T47D (cell line): Measurements from ENCODE around the gene MAP4K2.

ENCODE experiments used
- DNase-seq, 2 experiments: peaks; one replicate each; pipeline versions ENCODE4 v3.0.0 to v3.0.0-alpha.2; 2011 to 2012; ENCODE audit warnings: low read depth in 1 of 2, low spot score in 1 of 2
- JUND ChIP-seq: IDR thresholded peaks from 2 replicates; pipeline ENCODE4 v1.6.1; 2012; ENCODE audit warnings: low read depth
- in situ Hi-C: cut with HindIII; loops from 2 replicates; pipeline ENCODE4 v1.10.0; 2016; ENCODE audit warnings: low sequenced_read_pairs, low pct_unique_long_range_greater_than_20kb

Gene MAP4K2

DNA sequence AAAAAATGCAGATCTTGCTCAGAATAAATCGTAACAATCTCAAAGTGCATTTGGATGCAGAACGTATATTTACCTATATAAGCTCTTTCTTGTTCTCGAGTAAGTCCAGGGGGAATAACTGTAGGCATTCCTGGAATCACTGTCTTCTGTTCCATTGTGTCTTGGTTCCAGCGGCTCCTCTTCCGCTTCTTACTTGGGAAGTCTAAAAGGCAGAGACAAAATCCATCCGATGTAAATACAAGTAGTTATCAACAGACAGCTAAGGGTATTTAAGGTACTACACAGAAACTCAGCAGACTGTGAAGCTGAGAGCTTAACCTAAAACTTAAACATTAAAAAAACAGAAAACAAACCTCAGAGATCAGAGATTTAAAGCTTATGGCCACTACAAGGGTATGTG lies 26.6 kb downstream of the MAP4K2 start:
- TF ChIP-seq JUND = no peak
- no peak for DNase-seq
- in situ Hi-C loops = no loop called here

DNA sequence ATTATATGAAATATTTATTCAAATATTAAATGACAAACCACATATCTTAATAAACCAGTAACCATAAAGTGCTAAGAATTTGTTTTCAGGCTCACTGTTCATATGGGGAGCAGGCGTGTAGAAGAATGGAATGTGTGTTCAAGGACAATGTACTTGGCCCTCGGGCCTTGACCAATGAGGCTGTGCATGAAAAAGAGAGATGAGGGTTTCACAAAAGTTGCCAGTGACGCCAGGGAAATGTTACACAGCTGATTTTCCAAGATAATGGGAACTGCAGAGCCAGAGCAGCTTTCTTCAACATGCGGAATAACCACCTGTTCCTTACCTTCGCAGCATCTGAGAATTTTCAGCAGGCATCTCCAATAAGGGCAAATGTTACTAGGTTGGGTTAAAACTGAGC lies 28.9 kb downstream of the MAP4K2 start:
- no peak for DNase-seq
- no peak for TF ChIP-seq JUND
- in situ Hi-C loops = no loop called here

DNA sequence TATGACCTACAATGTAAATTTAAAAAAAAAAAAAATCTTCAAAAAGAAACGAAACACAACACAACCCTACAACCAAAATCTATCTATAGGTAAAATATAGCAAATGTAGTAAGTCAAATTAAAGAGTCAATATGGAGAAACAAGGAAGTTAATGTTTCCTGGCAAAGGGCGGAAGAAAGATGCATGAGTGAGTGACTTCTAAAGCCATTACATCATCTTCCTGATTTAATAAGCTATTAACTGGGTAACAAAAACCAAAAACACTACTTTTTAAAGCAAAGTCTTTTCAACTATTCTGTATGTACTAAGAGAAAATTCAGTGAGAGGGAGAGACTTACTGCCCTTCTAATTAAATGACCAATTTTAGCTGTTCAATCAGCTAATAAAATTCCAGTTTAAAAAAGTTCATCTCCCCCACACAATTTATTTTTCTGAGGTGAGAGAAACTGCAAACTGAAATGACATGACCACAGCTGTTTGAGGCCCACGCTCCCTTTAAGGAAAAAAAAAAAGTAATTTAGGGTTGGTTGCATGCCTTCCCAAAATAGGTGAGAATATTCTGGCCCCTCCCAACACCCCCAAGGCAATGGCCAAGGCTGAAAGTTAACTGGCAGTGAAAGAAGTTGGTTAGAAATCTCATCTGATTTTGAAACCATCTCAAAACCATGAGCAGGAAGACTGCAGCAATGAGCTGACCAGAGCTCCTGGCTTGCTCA lies 30.6 kb downstream of the MAP4K2 start:
- no peak for TF ChIP-seq JUND
- DNase-seq = no peak
- in situ Hi-C loops = no loop called here

DNA sequence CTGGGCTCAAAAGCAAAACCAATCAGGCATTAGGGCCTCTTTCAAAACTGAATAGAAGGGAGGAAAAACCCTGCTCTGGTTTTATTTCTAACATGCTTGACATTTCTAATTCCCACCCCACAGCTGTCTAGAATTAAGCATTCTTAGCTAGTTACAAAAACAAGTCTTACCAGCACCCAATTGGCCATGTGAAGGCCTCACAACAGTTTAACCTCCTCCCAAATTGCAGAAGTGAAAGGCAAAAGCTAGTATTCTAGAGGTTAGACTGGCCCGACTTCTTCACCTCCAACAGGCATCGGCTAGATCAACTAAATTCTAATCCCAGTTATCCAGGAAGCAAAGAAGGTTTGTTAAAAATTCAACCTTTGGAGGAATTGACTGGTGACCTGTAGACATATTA lies 31.2 kb downstream of the MAP4K2 start:
- no peak for TF ChIP-seq JUND
- in situ Hi-C loops = no loop called here
- DNase-seq = no peak

GRCh38 chr11:64770120-64770519 lies 32.9 kb downstream of the MAP4K2 start:
- DNase-seq = no peak
- no peak for TF ChIP-seq JUND
- in situ Hi-C loops = no loop called here

GRCh38 chr11:64769283-64769682 lies 33.7 kb downstream of the MAP4K2 start:
- in situ Hi-C loops = no loop called here

GRCh38 chr11:64768300-64768694 lies 34.7 kb downstream of the MAP4K2 start:
- no peak for TF ChIP-seq JUND
- DNase-seq = no peak
- in situ Hi-C loops = no loop called here

More at GRCh38 chr11:64769283-64769682, 33.7 kb downstream of the MAP4K2 start:
- no peak for DNase-seq
- no peak for TF ChIP-seq JUND

- DNase-seq = peak; percentile 62 to 81
- no peak for TF ChIP-seq JUND
- in situ Hi-C loops = no loop called here
Measured at GRCh38 chr11:64767344-64768299, 35.4 kb downstream of the MAP4K2 start.

DNA sequence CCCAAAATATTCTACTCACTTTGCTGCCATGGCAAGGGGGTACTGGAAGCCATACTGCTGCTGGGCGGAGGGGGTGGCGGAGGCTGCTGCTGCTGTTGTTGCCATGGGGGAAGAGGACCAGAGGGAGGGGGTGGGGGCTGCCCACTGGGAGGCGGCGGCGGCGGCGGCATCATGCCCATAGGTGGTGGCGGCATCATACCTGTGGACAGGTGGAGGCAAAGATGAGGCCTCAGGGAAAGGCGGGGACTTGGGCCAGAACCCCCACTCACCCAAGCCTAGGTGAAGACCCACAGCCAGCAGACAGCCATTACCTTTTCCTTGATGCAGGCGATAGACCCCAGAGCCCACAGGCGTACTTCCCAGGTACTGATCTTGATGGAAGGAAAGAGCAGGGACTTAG lies 36.1 kb downstream of the MAP4K2 start:
- TF ChIP-seq JUND = no peak
- DNase-seq = no peak
- in situ Hi-C loops = no loop called here

DNA sequence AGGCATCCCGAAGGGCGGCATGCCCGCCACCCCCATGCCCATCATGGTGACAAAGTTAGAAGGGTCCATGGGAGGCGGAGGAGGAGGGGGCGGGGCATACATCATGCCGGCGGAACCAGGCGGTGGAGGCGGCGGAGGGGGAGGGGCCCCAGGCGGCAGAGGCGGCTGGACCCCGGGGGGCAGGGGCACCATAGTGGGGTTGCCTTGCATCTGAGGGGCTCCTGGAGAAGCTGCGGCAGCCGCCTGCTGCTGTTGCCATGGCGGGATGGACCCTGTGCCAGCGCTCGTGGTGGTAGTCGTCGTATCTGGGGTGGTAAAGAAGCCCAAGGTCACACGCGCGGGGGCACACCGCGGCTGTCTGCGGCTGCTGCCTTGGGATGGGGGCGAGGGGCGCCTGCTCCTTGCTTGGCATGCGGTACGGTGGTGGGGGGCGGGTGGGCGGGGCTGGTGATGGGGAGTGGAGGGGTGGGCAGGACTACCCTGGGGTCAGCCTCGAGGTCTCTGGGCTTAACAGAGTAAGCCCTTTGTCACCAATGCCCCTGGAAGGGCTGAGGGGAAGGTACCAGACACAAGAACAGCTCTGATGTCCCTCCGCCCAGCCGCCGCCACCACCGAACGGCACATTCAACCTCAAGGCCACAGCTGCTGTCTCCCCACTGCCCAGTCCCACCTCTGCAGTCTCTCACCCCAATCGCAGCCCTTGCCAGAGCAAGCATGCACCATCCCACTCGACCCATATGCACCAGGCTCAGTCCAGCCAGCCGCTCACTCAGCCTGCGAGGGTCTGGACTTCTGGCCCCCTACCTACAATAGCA lies 37.0 kb downstream of the MAP4K2 start:
- no peak for TF ChIP-seq JUND
- in situ Hi-C loops = no loop called here
- no peak for DNase-seq

DNA sequence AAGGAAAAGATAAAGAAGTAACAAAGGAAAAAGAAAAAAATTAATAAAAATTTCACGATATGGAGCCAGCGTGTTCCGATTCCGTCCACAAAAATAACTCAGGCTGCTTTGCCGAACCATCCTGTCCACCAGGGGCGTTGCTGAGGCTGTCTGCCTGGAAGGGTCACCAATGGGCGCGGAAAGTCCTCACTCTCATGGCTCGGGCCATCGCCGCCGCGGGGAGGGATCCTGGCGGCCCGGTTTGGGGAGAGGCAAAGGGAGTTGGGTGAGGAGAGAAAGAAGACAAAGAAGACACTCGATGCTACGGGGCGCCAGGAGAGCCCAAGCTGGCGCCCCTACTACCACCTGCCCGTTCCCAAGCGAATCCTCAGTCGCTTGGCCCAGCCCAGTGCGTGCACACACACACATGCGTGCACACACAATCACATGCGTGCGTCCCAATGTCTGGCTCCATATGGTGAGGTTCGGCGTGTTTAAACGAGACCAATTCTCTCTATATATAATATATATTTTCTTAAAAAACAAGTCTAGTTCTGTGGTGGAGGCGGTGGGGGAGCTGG lies 37.6 kb downstream of the MAP4K2 start:
- TF ChIP-seq JUND = no peak
- in situ Hi-C loops = no loop called here
- DNase-seq = no peak

DNA sequence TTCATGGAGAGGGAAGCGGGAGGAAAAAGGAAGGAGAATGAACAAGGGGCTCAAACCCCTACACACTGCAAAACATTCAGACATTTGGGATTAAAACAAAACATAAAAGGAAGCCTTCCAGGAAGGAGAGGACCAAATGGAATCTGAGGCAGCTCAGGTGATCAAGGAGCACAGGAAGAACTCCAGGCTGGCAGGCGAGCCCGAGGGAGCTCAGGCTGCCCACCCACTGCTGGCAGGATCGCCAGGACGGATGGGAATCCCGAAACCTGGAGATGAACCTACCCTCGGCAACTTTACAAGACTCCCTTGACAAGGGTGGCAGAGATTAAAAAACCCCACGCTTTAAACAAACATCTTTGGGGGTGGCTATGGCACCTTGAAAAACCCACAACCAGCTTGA lies 38.3 kb downstream of the MAP4K2 start:
- in situ Hi-C loops = no loop called here
- TF ChIP-seq JUND = no peak
- DNase-seq = no peak
